ENCODE data around the gene TWIST2.

DNA sequence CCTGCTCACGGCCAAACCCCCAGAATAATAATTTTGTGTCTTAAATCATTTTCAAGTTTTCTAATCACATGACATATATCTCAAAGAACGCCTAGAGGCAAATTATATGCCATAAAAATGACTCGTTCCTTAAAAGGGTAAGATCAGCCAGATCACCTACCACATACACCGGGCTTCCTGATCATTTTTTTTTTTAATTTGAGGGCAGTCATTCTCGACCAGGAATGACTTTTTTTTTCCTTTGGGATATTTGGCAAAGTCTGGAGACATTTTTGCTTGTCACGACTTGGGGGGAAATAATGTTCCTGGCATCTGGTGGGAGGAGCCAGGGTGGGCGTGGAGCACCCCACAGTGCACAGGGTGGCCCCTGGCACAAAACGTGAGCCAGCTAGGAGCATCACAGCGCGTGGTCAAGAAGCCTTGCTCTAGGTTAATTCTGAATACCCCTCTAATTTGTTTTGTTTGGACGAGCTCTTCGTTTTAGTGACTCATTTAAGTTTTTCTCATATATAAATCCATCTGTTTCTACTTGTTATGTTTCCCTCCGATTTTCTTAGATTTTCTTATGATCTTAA, 94.9 kb downstream of the TWIST2 start:
- TF ChIP-seq, protein P1, sequence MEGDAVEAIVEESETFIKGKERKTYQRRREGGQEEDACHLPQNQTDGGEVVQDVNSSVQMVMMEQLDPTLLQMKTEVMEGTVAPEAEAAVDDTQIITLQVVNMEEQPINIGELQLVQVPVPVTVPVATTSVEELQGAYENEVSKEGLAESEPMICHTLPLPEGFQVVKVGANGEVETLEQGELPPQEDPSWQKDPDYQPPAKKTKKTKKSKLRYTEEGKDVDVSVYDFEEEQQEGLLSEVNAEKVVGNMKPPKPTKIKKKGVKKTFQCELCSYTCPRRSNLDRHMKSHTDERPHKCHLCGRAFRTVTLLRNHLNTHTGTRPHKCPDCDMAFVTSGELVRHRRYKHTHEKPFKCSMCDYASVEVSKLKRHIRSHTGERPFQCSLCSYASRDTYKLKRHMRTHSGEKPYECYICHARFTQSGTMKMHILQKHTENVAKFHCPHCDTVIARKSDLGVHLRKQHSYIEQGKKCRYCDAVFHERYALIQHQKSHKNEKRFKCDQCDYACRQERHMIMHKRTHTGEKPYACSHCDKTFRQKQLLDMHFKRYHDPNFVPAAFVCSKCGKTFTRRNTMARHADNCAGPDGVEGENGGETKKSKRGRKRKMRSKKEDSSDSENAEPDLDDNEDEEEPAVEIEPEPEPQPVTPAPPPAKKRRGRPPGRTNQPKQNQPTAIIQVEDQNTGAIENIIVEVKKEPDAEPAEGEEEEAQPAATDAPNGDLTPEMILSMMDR (IDR thresholded peaks at IDR 0.05) = no peak
- no peak for TF ChIP-seq POLR2A (IDR thresholded peaks at IDR 0.05)

All from breast epithelium (tissue), 3 donors.